ENCODE measurements around the gene GRAMD2A.

Gene GRAMD2A

DNA sequence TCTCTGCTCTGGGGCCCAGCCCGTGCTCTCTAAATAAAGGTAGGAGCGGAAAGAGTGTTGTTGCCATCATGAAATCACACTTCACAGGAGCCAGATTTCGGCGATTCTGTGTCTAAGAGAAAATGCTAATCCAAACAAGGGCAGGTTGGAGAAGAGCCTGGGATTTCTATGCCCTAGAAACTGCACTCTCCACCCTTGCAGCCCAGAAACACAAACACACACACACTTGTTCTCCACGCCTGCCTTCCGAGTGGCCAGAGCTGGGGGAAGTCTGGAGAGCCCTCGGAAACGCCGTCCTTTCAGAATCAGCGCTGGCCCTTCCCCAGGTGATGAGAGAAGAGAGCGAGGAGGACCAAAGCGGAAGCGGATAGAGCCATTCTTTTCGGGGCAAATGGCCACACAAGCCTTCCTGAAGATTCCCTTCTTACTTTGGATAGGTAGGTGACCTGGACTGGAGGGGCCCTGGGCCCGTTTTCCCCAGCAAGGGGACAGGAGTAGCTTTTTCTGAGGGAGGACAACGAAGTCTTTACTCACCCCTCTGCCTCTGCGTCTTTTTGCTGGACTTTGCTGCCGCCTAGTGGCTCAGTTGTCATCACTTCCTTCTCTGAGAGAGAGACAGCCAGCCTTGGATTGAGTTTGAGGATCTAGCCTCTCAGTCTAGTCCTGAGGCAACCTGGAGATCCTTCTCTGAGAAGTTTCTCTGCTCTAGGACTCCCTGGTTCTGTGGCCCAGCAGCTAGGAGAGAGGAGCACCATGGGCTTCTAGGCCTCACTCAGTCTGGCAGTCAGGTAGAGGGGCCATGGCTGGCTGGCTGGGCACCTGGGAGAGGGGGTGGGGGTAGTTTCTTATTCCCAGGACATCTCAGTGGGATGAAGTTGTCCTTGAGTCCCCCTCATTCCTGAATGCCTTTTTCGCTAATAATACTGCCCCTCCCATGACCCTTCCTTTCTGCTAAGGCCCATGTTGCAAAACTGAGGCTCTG is 41.7 kb downstream of the GRAMD2A start (continued):
- TF ChIP-seq, protein P1, sequence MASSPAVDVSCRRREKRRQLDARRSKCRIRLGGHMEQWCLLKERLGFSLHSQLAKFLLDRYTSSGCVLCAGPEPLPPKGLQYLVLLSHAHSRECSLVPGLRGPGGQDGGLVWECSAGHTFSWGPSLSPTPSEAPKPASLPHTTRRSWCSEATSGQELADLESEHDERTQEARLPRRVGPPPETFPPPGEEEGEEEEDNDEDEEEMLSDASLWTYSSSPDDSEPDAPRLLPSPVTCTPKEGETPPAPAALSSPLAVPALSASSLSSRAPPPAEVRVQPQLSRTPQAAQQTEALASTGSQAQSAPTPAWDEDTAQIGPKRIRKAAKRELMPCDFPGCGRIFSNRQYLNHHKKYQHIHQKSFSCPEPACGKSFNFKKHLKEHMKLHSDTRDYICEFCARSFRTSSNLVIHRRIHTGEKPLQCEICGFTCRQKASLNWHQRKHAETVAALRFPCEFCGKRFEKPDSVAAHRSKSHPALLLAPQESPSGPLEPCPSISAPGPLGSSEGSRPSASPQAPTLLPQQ (tag by site-specific recombination; IDR thresholded peaks at IDR 0.05), result peak; percentile 58; the same call in 1 of the 2 replicates
- TF ChIP-seq ZNF510 (tag by site-specific recombination; IDR thresholded peaks at IDR 0.05; ENCODE audit: insufficient replicate concordance), result no peak
- TF ChIP-seq SALL2 (tag by site-specific recombination; IDR thresholded peaks at IDR 0.05; ENCODE audit: borderline replicate concordance), result no peak
- peak; percentile 35; the same call in 1 of the 2 replicates for TF ChIP-seq KLF16 (tag by site-specific recombination; IDR thresholded peaks at IDR 0.05)
- no peak for TF ChIP-seq ZNF677 (tag by site-specific recombination; IDR thresholded peaks at IDR 0.05)
- no peak for TF ChIP-seq ZNF133 (tag by site-specific recombination; IDR thresholded peaks at IDR 0.05)
- TF ChIP-seq ZNF37A (tag by site-specific recombination; IDR thresholded peaks at IDR 0.05), result no peak
- TF ChIP-seq, protein P2, sequence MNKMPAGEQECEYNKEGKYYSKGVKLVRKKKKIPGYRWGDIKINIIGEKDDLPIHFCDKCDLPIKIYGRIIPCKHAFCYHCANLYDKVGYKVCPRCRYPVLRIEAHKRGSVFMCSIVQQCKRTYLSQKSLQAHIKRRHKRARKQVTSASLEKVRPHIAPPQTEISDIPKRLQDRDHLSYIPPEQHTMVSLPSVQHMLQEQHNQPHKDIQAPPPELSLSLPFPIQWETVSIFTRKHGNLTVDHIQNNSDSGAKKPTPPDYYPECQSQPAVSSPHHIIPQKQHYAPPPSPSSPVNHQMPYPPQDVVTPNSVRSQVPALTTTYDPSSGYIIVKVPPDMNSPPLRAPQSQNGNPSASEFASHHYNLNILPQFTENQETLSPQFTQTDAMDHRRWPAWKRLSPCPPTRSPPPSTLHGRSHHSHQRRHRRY (tag by site-specific recombination; IDR thresholded peaks at IDR 0.05), result no peak
- TF ChIP-seq MYNN (tag by site-specific recombination; IDR thresholded peaks at IDR 0.05; ENCODE audit: borderline replicate concordance), result no peak
- no peak for TF ChIP-seq ZNF558 (tag by site-specific recombination; IDR thresholded peaks at IDR 0.05)
- peak; percentile 49 for TF ChIP-seq SP7 (tag by site-specific recombination; IDR thresholded peaks at IDR 0.05)
- TF ChIP-seq ZNF785 (tag by site-specific recombination; IDR thresholded peaks at IDR 0.05), result no peak
- TF ChIP-seq ZNF529 (tag by site-specific recombination; IDR thresholded peaks at IDR 0.05; ENCODE audit: insufficient replicate concordance), result no peak
- TF ChIP-seq, protein P3, sequence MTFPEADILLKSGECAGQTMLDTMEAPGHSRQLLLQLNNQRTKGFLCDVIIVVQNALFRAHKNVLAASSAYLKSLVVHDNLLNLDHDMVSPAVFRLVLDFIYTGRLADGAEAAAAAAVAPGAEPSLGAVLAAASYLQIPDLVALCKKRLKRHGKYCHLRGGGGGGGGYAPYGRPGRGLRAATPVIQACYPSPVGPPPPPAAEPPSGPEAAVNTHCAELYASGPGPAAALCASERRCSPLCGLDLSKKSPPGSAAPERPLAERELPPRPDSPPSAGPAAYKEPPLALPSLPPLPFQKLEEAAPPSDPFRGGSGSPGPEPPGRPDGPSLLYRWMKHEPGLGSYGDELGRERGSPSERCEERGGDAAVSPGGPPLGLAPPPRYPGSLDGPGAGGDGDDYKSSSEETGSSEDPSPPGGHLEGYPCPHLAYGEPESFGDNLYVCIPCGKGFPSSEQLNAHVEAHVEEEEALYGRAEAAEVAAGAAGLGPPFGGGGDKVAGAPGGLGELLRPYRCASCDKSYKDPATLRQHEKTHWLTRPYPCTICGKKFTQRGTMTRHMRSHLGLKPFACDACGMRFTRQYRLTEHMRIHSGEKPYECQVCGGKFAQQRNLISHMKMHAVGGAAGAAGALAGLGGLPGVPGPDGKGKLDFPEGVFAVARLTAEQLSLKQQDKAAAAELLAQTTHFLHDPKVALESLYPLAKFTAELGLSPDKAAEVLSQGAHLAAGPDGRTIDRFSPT (tag by site-specific recombination; IDR thresholded peaks at IDR 0.05), result no peak
- TF ChIP-seq ZFP41 (tag by site-specific recombination; IDR thresholded peaks at IDR 0.05; ENCODE audit: borderline replicate concordance), result no peak
- no peak for TF ChIP-seq ZNF658 (tag by site-specific recombination; IDR thresholded peaks at IDR 0.05)
- no peak for TF ChIP-seq ZNF354C (tag by site-specific recombination; IDR thresholded peaks at IDR 0.05; ENCODE audit: borderline replicate concordance, low read depth)
- TF ChIP-seq ZNF211 (tag by site-specific recombination; IDR thresholded peaks at IDR 0.05; ENCODE audit: low read depth), result no peak
- TF ChIP-seq, protein P4, sequence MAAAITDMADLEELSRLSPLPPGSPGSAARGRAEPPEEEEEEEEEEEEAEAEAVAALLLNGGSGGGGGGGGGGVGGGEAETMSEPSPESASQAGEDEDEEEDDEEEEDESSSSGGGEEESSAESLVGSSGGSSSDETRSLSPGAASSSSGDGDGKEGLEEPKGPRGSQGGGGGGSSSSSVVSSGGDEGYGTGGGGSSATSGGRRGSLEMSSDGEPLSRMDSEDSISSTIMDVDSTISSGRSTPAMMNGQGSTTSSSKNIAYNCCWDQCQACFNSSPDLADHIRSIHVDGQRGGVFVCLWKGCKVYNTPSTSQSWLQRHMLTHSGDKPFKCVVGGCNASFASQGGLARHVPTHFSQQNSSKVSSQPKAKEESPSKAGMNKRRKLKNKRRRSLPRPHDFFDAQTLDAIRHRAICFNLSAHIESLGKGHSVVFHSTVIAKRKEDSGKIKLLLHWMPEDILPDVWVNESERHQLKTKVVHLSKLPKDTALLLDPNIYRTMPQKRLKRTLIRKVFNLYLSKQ (tag by site-specific recombination; IDR thresholded peaks at IDR 0.05; ENCODE audit: borderline replicate concordance), result no peak
- TF ChIP-seq HOXD13 (CRISPR knock-in tag; IDR thresholded peaks at IDR 0.05; ENCODE audit: borderline replicate concordance), result no peak
- TF ChIP-seq, protein P5, sequence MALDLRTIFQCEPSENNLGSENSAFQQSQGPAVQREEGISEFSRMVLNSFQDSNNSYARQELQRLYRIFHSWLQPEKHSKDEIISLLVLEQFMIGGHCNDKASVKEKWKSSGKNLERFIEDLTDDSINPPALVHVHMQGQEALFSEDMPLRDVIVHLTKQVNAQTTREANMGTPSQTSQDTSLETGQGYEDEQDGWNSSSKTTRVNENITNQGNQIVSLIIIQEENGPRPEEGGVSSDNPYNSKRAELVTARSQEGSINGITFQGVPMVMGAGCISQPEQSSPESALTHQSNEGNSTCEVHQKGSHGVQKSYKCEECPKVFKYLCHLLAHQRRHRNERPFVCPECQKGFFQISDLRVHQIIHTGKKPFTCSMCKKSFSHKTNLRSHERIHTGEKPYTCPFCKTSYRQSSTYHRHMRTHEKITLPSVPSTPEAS (tag by site-specific recombination; IDR thresholded peaks at IDR 0.05), result no peak
- TF ChIP-seq ZNF501 (tag by site-specific recombination; IDR thresholded peaks at IDR 0.05), result peak; percentile 67; the same call in 1 of the 2 replicates
- no peak for TF ChIP-seq ZNF112 (tag by site-specific recombination; IDR thresholded peaks at IDR 0.05)
- TF ChIP-seq, protein P6, sequence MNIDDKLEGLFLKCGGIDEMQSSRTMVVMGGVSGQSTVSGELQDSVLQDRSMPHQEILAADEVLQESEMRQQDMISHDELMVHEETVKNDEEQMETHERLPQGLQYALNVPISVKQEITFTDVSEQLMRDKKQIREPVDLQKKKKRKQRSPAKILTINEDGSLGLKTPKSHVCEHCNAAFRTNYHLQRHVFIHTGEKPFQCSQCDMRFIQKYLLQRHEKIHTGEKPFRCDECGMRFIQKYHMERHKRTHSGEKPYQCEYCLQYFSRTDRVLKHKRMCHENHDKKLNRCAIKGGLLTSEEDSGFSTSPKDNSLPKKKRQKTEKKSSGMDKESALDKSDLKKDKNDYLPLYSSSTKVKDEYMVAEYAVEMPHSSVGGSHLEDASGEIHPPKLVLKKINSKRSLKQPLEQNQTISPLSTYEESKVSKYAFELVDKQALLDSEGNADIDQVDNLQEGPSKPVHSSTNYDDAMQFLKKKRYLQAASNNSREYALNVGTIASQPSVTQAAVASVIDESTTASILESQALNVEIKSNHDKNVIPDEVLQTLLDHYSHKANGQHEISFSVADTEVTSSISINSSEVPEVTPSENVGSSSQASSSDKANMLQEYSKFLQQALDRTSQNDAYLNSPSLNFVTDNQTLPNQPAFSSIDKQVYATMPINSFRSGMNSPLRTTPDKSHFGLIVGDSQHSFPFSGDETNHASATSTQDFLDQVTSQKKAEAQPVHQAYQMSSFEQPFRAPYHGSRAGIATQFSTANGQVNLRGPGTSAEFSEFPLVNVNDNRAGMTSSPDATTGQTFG (tag by site-specific recombination; IDR thresholded peaks at IDR 0.05; ENCODE audit: borderline replicate concordance), result no peak
- no peak for TF ChIP-seq OVOL3 (tag by site-specific recombination; IDR thresholded peaks at IDR 0.05)
- TF ChIP-seq, protein P7, sequence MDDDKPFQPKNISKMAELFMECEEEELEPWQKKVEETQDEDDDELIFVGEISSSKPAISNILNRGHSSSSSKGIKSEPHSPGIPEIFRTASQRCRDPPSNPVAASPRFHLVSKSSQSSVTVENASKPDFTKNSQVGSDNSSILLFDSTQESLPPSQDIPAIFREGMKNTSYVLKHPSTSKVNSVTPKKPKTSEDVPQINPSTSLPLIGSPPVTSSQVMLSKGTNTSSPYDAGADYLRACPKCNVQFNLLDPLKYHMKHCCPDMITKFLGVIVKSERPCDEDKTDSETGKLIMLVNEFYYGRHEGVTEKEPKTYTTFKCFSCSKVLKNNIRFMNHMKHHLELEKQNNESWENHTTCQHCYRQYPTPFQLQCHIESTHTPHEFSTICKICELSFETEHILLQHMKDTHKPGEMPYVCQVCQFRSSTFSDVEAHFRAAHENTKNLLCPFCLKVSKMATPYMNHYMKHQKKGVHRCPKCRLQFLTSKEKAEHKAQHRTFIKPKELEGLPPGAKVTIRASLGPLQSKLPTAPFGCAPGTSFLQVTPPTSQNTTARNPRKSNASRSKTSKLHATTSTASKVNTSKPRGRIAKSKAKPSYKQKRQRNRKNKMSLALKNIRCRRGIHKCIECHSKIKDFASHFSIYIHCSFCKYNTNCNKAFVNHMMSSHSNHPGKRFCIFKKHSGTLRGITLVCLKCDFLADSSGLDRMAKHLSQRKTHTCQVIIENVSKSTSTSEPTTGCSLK (tag by site-specific recombination; IDR thresholded peaks at IDR 0.05), result no peak

Measured in HEK293 (cell line).